NCI-H345 treated with DMSO at 0.1 percent for 48 hours (cell line): Measurements from ENCODE around the gene PRIM2.
"Not testable (repeated sequence)": the region's sequence is repeated elsewhere in the genome, so short reads cannot be mapped to it uniquely, and the experiment has no call there.

Experiments
- DNase-seq: peaks from one replicate; lab custom pipeline; 2025; ENCODE audit not compliant: unreplicated experiment; lab: John Stamatoyannopoulos, UW

PRIM2 gene

DNA sequence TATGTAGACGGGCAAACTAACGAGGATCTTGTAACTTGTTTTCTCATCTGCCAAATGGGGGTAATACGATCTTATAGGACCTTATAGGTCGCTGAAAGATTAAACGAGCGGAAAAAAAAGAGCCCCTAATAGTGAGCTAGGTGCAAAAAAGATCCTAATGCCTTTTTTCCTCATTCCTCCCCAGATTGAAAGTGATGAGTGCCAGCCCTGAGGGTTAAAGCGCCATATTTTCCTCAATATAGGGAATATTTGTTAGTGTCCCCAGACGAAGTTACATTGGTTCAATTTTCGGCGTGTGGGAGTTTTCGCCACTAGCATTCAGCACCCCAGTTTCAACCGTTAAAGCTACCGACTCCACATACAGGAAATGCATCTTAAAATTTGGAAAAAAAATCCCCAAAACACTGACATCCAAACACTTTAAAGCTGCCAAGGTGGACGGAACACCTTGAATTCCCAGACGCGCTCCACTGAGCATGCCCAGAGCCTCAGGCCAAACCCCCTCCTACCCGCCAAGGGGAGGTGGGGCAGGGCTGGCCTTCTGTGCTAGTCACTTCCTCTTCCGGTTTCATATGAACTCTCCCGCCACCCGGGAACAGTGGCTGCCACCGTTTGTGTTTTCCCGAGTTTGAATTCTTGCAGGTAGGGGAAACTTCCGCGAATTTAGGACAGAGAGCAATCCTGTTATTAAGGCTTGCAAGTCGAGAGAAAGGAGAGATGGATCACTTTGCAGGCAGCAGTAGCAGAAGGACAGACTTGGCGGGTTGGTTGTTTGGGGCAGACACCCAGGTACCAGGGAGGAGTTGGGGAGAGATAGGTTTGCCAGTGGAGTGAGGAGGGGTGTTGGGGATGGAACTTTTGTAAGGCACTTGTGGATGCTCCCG lies at the start of gene PRIM2:
Gene PRIM2 (plus strand): TSS at position 571 of the 884 bp plus-strand sequence. CDS start 816 bp downstream, outside the sequence.
- DNase-seq: peak; percentile 93

GRCh38 chr6:57268294-57268640 lies 49.2 kb upstream of the PRIM2 start:
- DNase-seq: no peak

GRCh38 chr6:57274113-57274824 lies 43.2 kb upstream of the PRIM2 start:
- DNase-seq: not testable (repeated sequence)

GRCh38 chr6:57275384-57275783 lies 42.0 kb upstream of the PRIM2 start:
- no peak for DNase-seq

- no peak for DNase-seq
Observed at GRCh38 chr6:57276946-57277345, 40.5 kb upstream of the PRIM2 start.

DNA sequence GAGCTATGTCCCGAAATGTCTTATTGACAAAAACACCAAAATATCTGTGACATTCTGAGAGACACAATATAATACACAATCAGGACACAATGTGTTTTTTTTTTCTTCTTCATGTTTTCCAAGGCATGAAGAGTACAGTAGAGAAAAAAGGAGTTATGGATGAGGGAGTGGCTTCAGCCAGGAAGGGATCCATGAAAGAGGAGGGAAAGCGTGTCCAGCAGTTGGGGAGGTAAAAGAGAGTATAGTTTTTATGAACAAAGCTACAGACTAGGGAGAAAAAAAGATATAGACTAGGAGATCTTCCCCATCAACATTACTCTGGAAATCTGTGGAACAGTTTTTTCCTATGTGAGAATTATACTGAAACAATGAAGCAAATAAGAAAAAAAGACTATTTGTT lies 38.9 kb upstream of the PRIM2 start:
- no peak for DNase-seq

- no peak for DNase-seq
Observed at GRCh38 chr6:57279013-57279412, 38.4 kb upstream of the PRIM2 start.

GRCh38 chr6:57283106-57283505 lies 34.3 kb upstream of the PRIM2 start:
- no peak for DNase-seq

- no peak for DNase-seq
Observed at GRCh38 chr6:57283911-57284455, 33.4 kb upstream of the PRIM2 start.

GRCh38 chr6:57288136-57288535 lies 29.3 kb upstream of the PRIM2 start:
- not testable (repeated sequence) for DNase-seq

DNA sequence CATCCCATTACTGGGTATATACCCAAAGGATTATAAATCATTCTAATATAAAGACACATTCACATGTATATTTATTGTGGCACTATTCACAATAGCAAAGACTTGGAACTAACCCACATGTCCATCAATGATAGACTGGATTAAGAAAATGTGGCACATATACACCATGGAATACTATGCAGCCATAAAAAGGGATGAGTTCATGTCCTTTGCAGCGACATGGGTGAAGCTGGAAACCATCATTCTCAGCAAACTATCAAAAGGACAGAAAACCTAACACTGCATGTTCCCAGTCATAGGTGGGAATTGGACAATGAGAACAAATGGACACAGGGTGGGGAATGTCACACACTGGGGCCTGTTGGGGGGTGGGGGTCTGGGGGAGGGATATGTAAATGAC lies 24.0 kb upstream of the PRIM2 start:
- DNase-seq: not testable (repeated sequence)

DNA sequence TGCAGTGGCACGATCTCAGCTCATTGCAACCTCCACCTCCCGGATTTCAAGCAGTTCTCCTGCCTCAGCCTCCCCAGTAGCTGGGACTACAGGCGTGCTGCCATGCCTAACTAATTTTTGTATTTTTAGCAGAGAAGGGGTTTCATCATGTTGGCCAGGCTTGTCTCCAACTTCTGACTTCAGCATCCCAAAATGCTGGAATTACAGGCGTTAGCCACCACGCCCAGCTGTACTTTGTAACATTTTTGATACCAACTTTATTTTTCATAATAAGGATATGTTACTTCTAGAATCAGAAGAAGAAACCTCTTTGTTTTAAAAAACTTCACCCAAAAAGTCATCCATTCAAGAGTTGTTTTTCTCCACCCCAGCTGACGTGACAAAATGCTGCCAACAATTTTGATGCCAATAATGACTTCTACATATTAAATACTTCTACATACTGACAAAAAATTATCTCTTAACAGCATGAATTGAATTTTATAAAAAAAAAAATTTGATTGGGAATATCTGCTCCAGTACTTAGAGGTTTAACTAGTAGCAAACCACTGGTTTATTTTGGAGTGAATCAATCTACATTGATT lies 22.5 kb upstream of the PRIM2 start:
- DNase-seq: no peak

DNA sequence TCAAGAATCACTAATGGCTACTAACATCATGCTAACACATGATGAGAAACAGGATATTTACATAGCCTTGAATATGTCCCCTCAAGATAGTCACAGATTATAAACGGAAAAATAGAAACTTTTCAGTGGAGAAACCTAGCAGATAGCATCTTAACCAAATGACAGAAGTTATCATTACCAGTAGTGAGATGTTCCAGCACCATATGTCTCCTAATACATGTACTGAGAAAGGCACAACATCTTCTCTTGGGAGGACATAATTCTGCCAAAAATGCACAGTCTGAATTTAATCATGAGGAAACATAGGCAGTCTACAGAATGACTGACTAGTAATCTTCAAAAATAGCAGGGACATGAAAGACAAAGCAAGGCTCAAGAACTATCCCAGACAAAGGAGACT lies 19.9 kb upstream of the PRIM2 start:
- DNase-seq: no peak

- DNase-seq: no peak
Observed at GRCh38 chr6:57298741-57299140, 18.7 kb upstream of the PRIM2 start.

GRCh38 chr6:57301757-57302156 lies 15.7 kb upstream of the PRIM2 start:
- DNase-seq: no peak

DNA sequence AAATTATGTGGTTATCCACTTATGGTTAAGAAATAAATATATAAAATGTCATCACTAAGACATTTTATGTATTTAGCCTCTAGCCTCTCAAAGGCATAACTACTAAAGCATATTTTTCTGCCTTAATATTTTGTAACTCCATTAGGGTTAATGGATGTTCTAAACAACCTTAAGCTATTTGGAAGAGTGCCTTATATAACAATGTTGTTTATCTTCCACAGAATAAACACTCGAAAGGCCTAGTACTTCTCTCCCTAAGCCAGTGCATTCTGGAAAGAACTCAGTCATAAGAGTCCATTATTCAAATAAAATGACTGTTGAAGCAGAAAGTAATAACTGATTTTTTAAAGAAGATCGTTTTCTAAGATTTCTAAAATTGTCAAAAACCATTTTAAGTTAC lies 15.0 kb upstream of the PRIM2 start:
- no peak for DNase-seq

- DNase-seq: no peak
Observed at GRCh38 chr6:57303931-57304681, 13.3 kb upstream of the PRIM2 start.

GRCh38 chr6:57305107-57305506 lies 12.3 kb upstream of the PRIM2 start:
- no peak for DNase-seq

DNA sequence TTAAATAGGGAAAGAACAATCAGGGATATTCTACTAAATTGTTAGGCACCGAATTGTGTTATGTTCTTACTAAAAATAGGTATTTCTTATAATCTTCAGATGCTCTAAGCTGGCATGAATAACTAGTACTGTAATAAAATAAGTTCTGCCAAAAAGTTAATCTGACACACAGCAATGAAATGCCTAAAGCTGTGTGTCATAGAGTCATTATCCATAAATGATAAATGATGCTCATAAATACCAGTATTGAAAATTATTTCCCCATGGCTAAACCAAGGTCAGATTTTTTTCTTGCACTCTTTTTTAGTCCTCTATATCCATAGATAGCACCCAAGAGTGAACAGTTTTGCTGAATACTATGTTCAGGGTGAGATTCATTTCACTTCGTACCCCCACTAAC lies 11.7 kb upstream of the PRIM2 start:
- DNase-seq: no peak

- DNase-seq: no peak
Observed at GRCh38 chr6:57306273-57306672, 11.2 kb upstream of the PRIM2 start.

DNA sequence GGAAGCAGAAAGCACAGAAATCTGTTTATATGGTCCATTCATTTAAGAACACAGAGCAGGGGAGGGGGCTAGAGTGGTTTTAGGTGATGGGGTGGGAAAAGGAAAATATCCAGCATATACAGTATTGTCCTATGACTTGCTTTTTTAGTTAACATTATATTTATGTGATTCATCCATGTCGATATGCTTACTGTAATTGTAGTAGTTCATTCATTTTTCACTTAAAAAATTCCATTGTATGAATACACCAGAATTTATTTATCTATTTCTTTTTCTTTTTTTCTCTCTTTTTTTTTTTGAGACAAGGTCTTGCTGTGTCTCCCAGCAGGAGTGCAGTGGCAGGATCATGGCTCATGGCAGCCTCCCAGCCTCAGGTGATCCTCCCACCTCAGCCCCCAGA lies 9.6 kb upstream of the PRIM2 start:
- DNase-seq: no peak
